B cell (primary cell): ENCODE results near the gene TP53BP2.

Source experiments
- EZH2 ChIP-seq: IDR thresholded peaks from 2 replicates; pipeline ENCODE4 v1.6.1; 2012; ENCODE audit warnings: borderline replicate concordance, low read depth, mild to moderate bottlenecking, moderate library complexity, low read length; ENCODE audit not compliant: insufficient read depth, poor library complexity, severe bottlenecking
- TF ChIP-seq, protein P1 (sequence below): fragments of 200-600 bp; IDR thresholded peaks from one replicate; pipeline ENCODE4 v1.8.0; 2022; ENCODE audit warnings: antibody characterized with exemption, mild to moderate bottlenecking

DNA sequence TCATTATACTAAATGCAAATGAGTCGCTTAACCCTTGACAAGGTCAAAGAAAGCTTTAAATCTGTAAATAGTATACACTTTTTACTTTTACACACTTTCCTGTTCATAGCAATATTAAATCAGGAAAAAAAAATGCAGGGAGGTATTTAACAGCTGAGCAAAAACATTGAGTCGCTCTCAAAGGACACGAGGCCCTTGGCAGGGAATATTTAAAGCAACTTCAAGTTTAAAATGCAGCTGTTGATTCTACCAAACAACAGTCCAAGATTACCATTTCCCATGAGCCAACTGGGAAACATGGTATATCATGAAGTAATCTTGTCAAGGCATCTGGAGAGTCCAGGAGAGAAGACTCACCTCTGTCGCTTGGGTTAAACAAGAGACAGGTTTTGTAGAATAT, 70.7 kb downstream of the TP53BP2 start:
- TF ChIP-seq, protein P1, sequence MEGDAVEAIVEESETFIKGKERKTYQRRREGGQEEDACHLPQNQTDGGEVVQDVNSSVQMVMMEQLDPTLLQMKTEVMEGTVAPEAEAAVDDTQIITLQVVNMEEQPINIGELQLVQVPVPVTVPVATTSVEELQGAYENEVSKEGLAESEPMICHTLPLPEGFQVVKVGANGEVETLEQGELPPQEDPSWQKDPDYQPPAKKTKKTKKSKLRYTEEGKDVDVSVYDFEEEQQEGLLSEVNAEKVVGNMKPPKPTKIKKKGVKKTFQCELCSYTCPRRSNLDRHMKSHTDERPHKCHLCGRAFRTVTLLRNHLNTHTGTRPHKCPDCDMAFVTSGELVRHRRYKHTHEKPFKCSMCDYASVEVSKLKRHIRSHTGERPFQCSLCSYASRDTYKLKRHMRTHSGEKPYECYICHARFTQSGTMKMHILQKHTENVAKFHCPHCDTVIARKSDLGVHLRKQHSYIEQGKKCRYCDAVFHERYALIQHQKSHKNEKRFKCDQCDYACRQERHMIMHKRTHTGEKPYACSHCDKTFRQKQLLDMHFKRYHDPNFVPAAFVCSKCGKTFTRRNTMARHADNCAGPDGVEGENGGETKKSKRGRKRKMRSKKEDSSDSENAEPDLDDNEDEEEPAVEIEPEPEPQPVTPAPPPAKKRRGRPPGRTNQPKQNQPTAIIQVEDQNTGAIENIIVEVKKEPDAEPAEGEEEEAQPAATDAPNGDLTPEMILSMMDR: no peak
- no peak for TF ChIP-seq EZH2
